ENCODE data around the gene NAA35.
"Not testable (repeated sequence)": the region's sequence is repeated elsewhere in the genome, so short reads cannot be mapped to it uniquely, and the experiment has no call there.

NAA35 gene

GRCh38 chr9:86046071-86046636, 105.2 kb downstream of the NAA35 start:
- no peaks in the 10 kb centered on the region for H3K9me3 ChIP-seq (ENCODE audit: control insufficient read depth in 1 of 2, low read length in 2 of 2)
- peaks cover 0 to 11% of the 10 kb centered on the region in 2 donors for H3K4me1 ChIP-seq (ENCODE audit: control insufficient read depth in 1 of 2, insufficient read depth in 2 of 2, low read length in 2 of 2)
- no peaks in the 10 kb centered on the region for H3K36me3 ChIP-seq (ENCODE audit: control insufficient read depth in 1 of 2, insufficient read depth in 2 of 2, low read length in 2 of 2)
- no peaks in the 10 kb centered on the region for H3K27me3 ChIP-seq (ENCODE audit: low read depth, low read length)
- H3K27ac ChIP-seq (ENCODE audit: low read length) = no peak overlapping the region
- H3K4me3 ChIP-seq (ENCODE audit: low read depth in 1 of 2, low read length in 2 of 2) = no peak overlapping the region

- H3K4me3 ChIP-seq (ENCODE audit: low read depth in 1 of 2, low read length in 2 of 2) = no peak overlapping the region
- H3K27me3 ChIP-seq (ENCODE audit: low read depth, low read length) = no peaks in the 10 kb centered on the region
- H3K27ac ChIP-seq (ENCODE audit: low read length) = no peak overlapping the region
- H3K9me3 ChIP-seq (ENCODE audit: control insufficient read depth in 1 of 2, low read length in 2 of 2) = no peaks in the 10 kb centered on the region
- no peaks in the 10 kb centered on the region for H3K36me3 ChIP-seq (ENCODE audit: control insufficient read depth in 1 of 2, insufficient read depth in 2 of 2, low read length in 2 of 2)
- H3K4me1 ChIP-seq (ENCODE audit: control insufficient read depth in 1 of 2, insufficient read depth in 2 of 2, low read length in 2 of 2) = peaks cover 0 to 3% of the 10 kb centered on the region in 2 donors
These were observed 106.0 kb downstream of the NAA35 start for GRCh38 chr9:86046930-86047341.

DNA sequence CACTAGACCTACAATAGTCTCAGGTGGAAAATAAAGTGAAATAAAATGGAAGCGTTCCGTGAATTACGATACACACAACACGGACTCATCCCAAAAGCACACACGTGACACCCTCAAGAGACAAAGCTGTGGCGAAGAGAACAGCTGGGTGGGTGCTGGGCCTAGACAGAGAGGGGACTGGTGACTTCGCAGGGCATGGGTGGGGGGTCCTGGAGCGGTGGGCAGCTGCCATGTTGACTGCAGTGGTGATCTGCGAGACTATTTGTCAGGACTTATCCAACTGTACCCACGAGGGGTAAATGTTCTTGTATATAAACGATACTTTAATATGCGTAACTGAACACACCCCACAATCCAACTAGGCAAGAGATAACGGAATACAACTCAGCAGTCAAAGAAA, 106.4 kb downstream of the NAA35 start:
- no peaks in the 10 kb centered on the region for H3K27me3 ChIP-seq (ENCODE audit: low read depth, low read length)
- no peak overlapping the region for H3K4me3 ChIP-seq (ENCODE audit: low read depth in 1 of 2, low read length in 2 of 2)
- no peaks in the 10 kb centered on the region for H3K36me3 ChIP-seq (ENCODE audit: control insufficient read depth in 1 of 2, insufficient read depth in 2 of 2, low read length in 2 of 2)
- no peak overlapping the region for H3K27ac ChIP-seq (ENCODE audit: low read length)
- H3K4me1 ChIP-seq (ENCODE audit: control insufficient read depth in 1 of 2, insufficient read depth in 2 of 2, low read length in 2 of 2) = no peaks in the 10 kb centered on the region
- H3K9me3 ChIP-seq (ENCODE audit: control insufficient read depth in 1 of 2, low read length in 2 of 2) = no peaks in the 10 kb centered on the region

GRCh38 chr9:86048018-86048742, 107.2 kb downstream of the NAA35 start:
- H3K4me3 ChIP-seq (ENCODE audit: low read depth in 1 of 2, low read length in 2 of 2); H3K4me1 ChIP-seq (ENCODE audit: control insufficient read depth in 1 of 2, insufficient read depth in 2 of 2, low read length in 2 of 2); H3K27me3 ChIP-seq (ENCODE audit: low read depth, low read length); H3K9me3 ChIP-seq (ENCODE audit: control insufficient read depth in 1 of 2, low read length in 2 of 2); H3K27ac ChIP-seq (ENCODE audit: low read length); H3K36me3 ChIP-seq (ENCODE audit: control insufficient read depth in 1 of 2, insufficient read depth in 2 of 2, low read length in 2 of 2): not testable (repeated sequence)

DNA sequence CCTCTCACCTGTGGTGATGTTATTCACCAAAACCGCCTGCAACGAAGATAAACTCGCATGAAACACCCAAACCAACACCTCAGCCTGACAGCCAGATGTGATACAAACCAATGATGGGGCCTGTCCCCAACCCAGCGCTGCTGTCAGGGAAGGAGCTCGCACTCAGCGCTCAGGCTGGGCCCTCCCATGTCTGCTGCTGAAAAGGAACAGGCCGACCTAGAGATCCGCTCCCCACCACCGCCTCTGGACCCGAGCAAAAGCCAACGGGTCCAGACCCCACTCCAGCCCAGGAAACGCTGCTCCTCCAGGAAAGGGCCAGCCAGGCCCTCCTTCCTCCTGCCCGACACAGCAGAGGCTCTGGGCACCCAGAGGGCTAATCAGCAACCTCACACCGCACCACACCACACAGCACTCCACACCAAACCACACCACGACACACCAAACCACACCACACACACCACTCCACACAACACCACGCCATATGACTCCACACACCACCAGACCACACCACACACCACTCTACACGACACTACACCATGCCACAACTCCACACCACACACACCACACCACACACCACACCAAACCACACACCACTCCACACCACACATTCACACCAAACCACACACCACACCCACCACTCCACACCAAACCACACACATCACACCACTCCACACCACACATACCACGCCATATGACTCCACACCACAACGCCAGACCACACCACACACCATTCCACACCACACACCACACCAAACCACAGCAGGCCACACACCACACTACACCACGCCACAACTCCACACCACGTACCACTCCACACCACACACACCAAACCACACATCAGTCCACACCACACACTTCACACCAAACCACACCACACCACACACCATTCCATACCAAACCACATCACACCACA, 111.9 kb downstream of the NAA35 start:
- no peaks in the 10 kb centered on the region for H3K27me3 ChIP-seq (ENCODE audit: low read depth, low read length)
- H3K36me3 ChIP-seq (ENCODE audit: control insufficient read depth in 1 of 2, insufficient read depth in 2 of 2, low read length in 2 of 2) = no peaks in the 10 kb centered on the region
- H3K27ac ChIP-seq (ENCODE audit: low read length) = no peak overlapping the region
- H3K4me3 ChIP-seq (ENCODE audit: low read depth in 1 of 2, low read length in 2 of 2) = no peak overlapping the region
- no peaks in the 10 kb centered on the region for H3K4me1 ChIP-seq (ENCODE audit: control insufficient read depth in 1 of 2, insufficient read depth in 2 of 2, low read length in 2 of 2)
- no peaks in the 10 kb centered on the region for H3K9me3 ChIP-seq (ENCODE audit: control insufficient read depth in 1 of 2, low read length in 2 of 2)

GRCh38 chr9:86054695-86055094, 113.7 kb downstream of the NAA35 start:
- H3K27ac ChIP-seq (ENCODE audit: low read length) = no peak overlapping the region
- H3K4me3 ChIP-seq (ENCODE audit: low read depth in 1 of 2, low read length in 2 of 2) = no peak overlapping the region
- no peaks in the 10 kb centered on the region for H3K27me3 ChIP-seq (ENCODE audit: low read depth, low read length)
- no peaks in the 10 kb centered on the region for H3K36me3 ChIP-seq (ENCODE audit: control insufficient read depth in 1 of 2, insufficient read depth in 2 of 2, low read length in 2 of 2)
- H3K9me3 ChIP-seq (ENCODE audit: control insufficient read depth in 1 of 2, low read length in 2 of 2) = no peaks in the 10 kb centered on the region
- no peaks in the 10 kb centered on the region for H3K4me1 ChIP-seq (ENCODE audit: control insufficient read depth in 1 of 2, insufficient read depth in 2 of 2, low read length in 2 of 2)

DNA sequence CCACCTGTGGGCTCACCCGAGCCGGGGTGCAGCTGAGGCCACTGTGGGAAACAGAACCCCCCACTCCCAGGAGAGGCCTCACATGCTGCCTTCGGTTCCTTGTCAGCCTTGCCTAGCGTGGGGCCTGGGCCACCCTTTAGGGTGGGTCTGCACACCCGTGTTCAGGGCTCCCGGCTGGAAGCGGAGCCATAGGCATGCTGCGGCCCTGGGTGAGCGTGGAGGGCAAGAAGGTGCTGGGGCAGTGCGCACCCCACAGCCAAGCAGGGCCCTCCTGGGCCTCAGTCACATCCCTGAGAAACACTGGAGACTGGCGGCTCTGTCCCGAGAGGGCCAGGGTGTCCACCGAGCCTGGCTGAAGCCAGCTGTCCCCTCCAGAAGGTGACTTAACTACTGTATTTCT, 116.5 kb downstream of the NAA35 start:
- Histone ChIP-seq H3K4me3 (ENCODE audit: low read depth in 1 of 2, low read length in 2 of 2) (no peak overlapping the region), H3K27me3 (ENCODE audit: low read depth, low read length) (no peaks in the 10 kb centered on the region)

DNA sequence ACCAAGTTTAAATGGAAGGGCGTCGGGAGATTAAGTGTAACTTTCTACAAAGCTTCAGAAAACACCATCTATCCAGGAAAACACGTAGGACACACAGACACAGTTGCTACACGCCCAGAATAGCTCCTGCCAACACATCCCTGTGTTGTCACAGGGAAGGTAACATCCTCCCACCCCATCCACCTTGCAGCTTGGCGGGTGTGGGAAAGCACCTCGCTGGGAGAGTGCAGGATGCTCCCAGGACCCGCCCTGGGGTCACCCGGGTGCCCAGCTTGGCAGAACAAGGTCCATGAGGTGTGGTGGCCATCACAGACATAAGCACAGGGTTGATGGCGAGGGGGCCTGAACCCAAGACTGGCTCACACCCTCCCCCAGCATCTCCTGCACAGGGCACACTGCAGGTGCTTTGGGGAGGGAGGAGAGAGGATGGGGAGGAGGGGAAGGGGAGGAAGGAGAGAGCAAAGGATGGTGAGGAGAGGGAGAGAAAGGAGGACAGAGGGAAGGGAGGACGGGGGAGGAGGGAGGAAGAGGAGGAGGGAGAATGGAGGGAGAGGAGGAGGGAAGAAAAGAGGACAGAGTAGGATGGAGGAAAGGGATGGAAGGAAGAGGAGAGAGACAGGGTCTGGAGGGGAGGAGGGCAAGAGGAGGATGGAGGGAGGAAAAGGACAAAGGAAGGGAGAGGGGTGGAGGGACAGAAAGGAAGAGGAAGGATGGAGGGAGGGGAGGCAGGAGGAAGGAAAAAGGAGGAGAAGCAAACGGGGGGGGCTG, 121.2 kb downstream of the NAA35 start:
- Histone ChIP-seq H3K4me1 (ENCODE audit: control insufficient read depth in 1 of 2, insufficient read depth in 2 of 2, low read length in 2 of 2) (no peaks in the 10 kb centered on the region), H3K4me3 (ENCODE audit: low read depth in 1 of 2, low read length in 2 of 2) (no peak overlapping the region), H3K9me3 (ENCODE audit: control insufficient read depth in 1 of 2, low read length in 2 of 2) (no peaks in the 10 kb centered on the region), H3K27me3 (ENCODE audit: low read depth, low read length) (no peaks in the 10 kb centered on the region), H3K36me3 (ENCODE audit: control insufficient read depth in 1 of 2, insufficient read depth in 2 of 2, low read length in 2 of 2) (peaks cover 0 to 4% of the 10 kb centered on the region in 2 donors), H3K27ac (ENCODE audit: low read length) (no peak overlapping the region)

More for the DNA sequence above, 116.5 kb downstream of the NAA35 start:
- Histone ChIP-seq H3K4me1 (ENCODE audit: control insufficient read depth in 1 of 2, insufficient read depth in 2 of 2, low read length in 2 of 2) (no peaks in the 10 kb centered on the region), H3K9me3 (ENCODE audit: control insufficient read depth in 1 of 2, low read length in 2 of 2) (no peaks in the 10 kb centered on the region), H3K27ac (ENCODE audit: low read length) (no peak overlapping the region), H3K36me3 (ENCODE audit: control insufficient read depth in 1 of 2, insufficient read depth in 2 of 2, low read length in 2 of 2) (peaks cover 0 to 4% of the 10 kb centered on the region in 2 donors)

- Histone ChIP-seq H3K9me3 (ENCODE audit: control insufficient read depth in 1 of 2, low read length in 2 of 2) (no peaks in the 10 kb centered on the region), H3K4me1 (ENCODE audit: control insufficient read depth in 1 of 2, insufficient read depth in 2 of 2, low read length in 2 of 2) (no peaks in the 10 kb centered on the region), H3K27me3 (ENCODE audit: low read depth, low read length) (no peaks in the 10 kb centered on the region), H3K36me3 (ENCODE audit: control insufficient read depth in 1 of 2, insufficient read depth in 2 of 2, low read length in 2 of 2) (peaks cover 0 to 4% of the 10 kb centered on the region in 2 donors), H3K27ac (ENCODE audit: low read length) (peak overlapping the region; percentile 40), H3K4me3 (ENCODE audit: low read depth in 1 of 2, low read length in 2 of 2) (peak overlapping the region in 1 of 2 donors; percentile 33)
These were observed 122.1 kb downstream of the NAA35 start for GRCh38 chr9:86062845-86063693.

DNA sequence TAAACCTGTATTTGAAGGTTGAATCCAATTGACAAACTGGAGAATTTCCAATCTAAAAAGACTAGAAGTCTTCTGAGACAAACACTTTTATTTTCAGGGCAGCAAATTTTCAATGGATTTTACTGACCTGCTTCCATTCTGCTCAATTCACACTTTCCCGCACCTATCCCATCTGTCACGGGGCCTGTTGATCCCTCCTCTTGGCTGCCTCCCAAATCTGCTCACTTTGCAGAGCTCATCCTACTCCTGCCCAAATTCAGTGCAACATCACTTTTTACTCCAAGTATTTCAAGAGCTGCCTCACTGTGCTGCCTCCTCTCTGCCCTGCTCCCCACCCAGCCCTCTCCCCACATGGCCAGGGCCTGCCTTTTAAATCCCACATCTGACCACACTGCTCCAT, 123.3 kb downstream of the NAA35 start:
- Histone ChIP-seq H3K27me3 (ENCODE audit: low read depth, low read length) (no peaks in the 10 kb centered on the region), H3K9me3 (ENCODE audit: control insufficient read depth in 1 of 2, low read length in 2 of 2) (no peaks in the 10 kb centered on the region), H3K4me1 (ENCODE audit: control insufficient read depth in 1 of 2, insufficient read depth in 2 of 2, low read length in 2 of 2) (no peaks in the 10 kb centered on the region), H3K4me3 (ENCODE audit: low read depth in 1 of 2, low read length in 2 of 2) (no peak overlapping the region), H3K36me3 (ENCODE audit: control insufficient read depth in 1 of 2, insufficient read depth in 2 of 2, low read length in 2 of 2) (peaks cover 0 to 4% of the 10 kb centered on the region in 2 donors), H3K27ac (ENCODE audit: low read length) (no peak overlapping the region)
